Mesothelial cell of epicardium (in vitro differentiated cells): ENCODE measurements around the gene TNFAIP8L2. TPM values are rescaled to one million over a fixed set of nuclear protein-coding genes. Genes with fewer than 3 reads are reported as not detected.

Source experiments
- DNase-seq, 2 experiments: peaks; one replicate each; pipeline ENCODE4 v3.0.0; 2021; ENCODE audit warnings: low spot score in 2 of 2; ENCODE audit not compliant: unreplicated experiment in 2 of 2
- H3K27ac Mint-ChIP-seq: 2 replicates; pipeline ENCODE4 v1.8.0; 2021; ENCODE audit warnings: mixed read lengths
- H3K27me3 Mint-ChIP-seq: 2 replicates; pipeline ENCODE4 v1.8.0; 2021; ENCODE audit warnings: low read depth, mixed read lengths
- H3K36me3 Mint-ChIP-seq: 2 replicates; pipeline ENCODE4 v1.8.0; 2021; ENCODE audit warnings: mixed read lengths
- H3K4me1 Mint-ChIP-seq: 2 replicates; pipeline ENCODE4 v1.8.0; 2021; ENCODE audit warnings: mixed read lengths
- H3K4me3 Mint-ChIP-seq: 2 replicates; pipeline ENCODE4 v1.8.0; 2021; ENCODE audit warnings: mild to moderate bottlenecking, moderate library complexity, mixed read lengths
- H3K9me3 Mint-ChIP-seq: 2 replicates; pipeline ENCODE4 v1.8.0; 2021; ENCODE audit warnings: mixed read lengths
- CTCF ChIP-seq: fragments of 200-600 bp; sonication (generic); IDR thresholded peaks from one replicate; pipeline ENCODE4 v1.5.0; 2021; ENCODE audit warnings: antibody characterized with exemption; ENCODE audit not compliant: unreplicated experiment
- total RNA-seq: library from RNA; stranded (reverse); gene quantifications from 3 replicates; pipeline ENCODE4 v1.2.1, GENCODE V29; 2021

TNFAIP8L2 gene
- total RNA-seq, 1 donor from 2014 or later, result not detected

- peaks cover 6% of the 10 kb centered on the region for H3K4me1 Mint-ChIP-seq
- no peak overlapping the region for H3K4me3 Mint-ChIP-seq
- H3K9me3 Mint-ChIP-seq, result no peaks in the 10 kb centered on the region
- DNase-seq, result no peak
- H3K27me3 Mint-ChIP-seq, result no peaks in the 10 kb centered on the region
- no peak for TF ChIP-seq CTCF
- H3K27ac Mint-ChIP-seq, result no peak overlapping the region
- peaks cover 11% of the 10 kb centered on the region for H3K36me3 Mint-ChIP-seq
These were observed 14.7 kb downstream of the TNFAIP8L2 start for GRCh38 chr1:151171190-151171589.

GRCh38 chr1:151175041-151175741 is 18.7 kb downstream of the TNFAIP8L2 start:
- no peak for DNase-seq
- no peak overlapping the region for H3K4me3 Mint-ChIP-seq
- H3K9me3 Mint-ChIP-seq, result no peaks in the 10 kb centered on the region
- peaks cover 28% of the 10 kb centered on the region for H3K36me3 Mint-ChIP-seq
- no peaks in the 10 kb centered on the region for H3K27me3 Mint-ChIP-seq
- no peak for TF ChIP-seq CTCF
- no peaks in the 10 kb centered on the region for H3K4me1 Mint-ChIP-seq
- no peak overlapping the region for H3K27ac Mint-ChIP-seq

DNA sequence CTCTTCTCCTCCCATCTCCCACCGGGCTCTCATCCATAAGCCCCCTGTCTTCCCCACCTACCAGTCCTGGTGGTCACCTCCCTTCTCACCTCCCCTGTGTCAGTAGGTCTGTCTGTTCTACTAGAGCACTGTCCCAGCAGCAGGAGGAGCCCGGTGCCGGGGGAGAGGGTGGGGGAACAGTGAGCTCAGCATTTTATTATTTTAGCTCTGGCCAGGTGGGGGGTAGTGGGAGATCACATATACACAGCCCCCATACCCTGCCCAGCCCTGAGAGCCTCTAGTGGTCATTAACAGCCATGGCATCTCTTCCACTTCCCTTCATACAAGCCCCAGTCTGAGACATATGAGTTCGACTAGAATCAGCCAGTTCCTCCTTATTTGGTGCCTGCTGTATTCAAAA is 19.4 kb downstream of the TNFAIP8L2 start, which contains the start of gene TMOD4:
TMOD4 (minus strand) TSS at position 119 of the 400 bp plus-strand sequence. CDS start 1,106 bp downstream, outside the sequence.
- DNase-seq, result no peak
- Mint-ChIP-seq H3K27me3 (no peaks in the 10 kb centered on the region), H3K36me3 (peaks cover 32% of the 10 kb centered on the region), H3K27ac (no peak within 1 kb of the TSS), H3K4me3 (no peak within 1 kb of the TSS), H3K9me3 (no peaks in the 10 kb centered on the region), H3K4me1 (no peaks in the 10 kb centered on the region)
- TF ChIP-seq CTCF, result no peak

DNA sequence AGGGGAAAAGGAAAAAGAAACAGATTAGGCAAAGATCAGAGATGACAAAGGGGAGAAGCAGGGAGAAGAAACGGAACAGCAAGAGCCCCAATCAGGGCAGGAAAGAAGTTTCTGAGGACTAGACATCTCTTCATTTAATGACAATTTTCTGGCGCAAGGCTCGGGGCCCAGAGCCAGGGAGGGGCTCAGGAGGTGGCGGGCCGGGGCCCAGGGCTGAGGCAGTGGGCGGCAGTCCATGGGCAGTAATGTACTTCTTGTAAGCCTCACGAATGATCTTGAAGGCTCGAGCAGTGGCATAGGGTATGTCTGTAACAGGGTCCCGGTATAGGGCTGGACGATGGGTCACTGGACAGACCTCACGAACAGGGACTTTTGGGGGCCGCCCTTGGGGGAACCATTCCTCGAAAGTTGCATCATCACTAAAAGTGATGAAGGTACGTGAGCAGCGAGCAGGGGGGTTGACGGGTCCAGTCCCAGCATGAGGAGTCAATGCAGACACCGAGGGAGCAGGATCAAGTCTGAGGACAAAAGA is 20.1 kb downstream of the TNFAIP8L2 start:
- Mint-ChIP-seq H3K9me3 (no peaks in the 10 kb centered on the region), H3K36me3 (peaks cover 38% of the 10 kb centered on the region), H3K27ac (no peak overlapping the region), H3K4me3 (no peak overlapping the region), H3K4me1 (no peaks in the 10 kb centered on the region), H3K27me3 (no peaks in the 10 kb centered on the region)
- no peak for DNase-seq
- TF ChIP-seq CTCF, result no peak

DNA sequence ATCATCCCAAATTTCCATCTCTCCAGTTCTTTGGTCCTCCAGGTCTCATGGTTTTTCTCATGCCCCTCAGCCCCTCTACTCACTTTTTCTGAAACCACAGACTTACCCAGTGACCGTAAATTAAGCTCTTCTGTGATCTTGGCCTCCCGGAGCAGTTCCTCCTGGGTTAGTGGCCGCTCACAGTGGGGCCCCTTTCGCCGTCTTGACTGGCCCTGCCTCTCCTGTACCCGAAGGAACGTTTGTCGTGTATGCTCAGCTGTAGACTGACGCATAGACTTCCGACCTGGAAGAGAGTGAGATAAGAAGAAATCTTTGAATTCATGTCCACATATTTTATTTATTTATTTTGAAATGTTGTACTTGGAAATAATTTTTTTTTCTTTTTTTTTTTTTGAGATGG is 27.8 kb downstream of the TNFAIP8L2 start:
- no peak for DNase-seq

More for the DNA sequence above, 27.8 kb downstream of the TNFAIP8L2 start:
- Mint-ChIP-seq H3K27ac (no peak overlapping the region), H3K36me3 (peaks cover 47% of the 10 kb centered on the region), H3K27me3 (no peaks in the 10 kb centered on the region), H3K9me3 (no peaks in the 10 kb centered on the region), H3K4me1 (peaks cover 13% of the 10 kb centered on the region), H3K4me3 (no peak overlapping the region)
- no peak for TF ChIP-seq CTCF
